Astrocyte of the hippocampus (primary cell): ENCODE results near the gene LRRC26.

Experiments
- DNase-seq: peaks from one replicate; pipeline ENCODE4 v3.0.0; 2011; ENCODE audit warnings: low read depth, low spot score

LRRC26 gene

DNA sequence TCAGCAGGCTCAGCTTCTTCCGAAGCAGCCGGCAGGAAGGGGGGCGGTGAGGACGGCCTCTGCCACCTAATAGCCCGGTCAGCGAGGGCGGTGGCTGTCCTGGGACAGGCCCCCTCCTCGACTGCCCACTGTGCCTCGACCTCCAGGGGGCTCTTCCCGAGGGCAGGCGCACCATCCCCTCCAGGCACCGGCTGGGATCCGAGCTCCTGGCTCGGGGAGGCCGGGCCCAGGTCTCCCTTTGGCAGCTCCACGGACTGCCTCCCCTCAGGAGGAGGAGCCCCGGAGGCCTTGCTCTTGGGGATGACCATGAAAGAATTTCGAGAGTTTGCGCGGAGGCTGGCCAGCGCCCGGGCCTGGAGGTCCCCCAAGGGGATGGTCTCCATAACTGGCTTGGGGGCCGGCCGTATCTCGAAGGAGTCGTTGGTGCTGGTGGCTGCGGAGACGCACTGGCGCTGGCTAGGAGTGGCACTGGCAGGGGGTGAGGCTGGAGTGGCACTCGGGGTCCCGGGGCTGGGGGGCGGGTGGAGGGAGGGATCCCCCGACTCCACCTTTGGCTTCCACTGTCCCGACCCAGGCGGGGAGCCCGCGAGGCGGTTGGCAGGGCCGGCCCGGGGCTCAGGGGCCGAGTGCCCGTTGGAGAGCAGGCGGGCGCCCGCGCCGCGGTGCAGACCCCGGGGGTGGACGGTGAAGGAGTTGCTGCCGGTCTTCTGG is 29.7 kb upstream of the LRRC26 start:
- peak; percentile 52 for DNase-seq

DNA sequence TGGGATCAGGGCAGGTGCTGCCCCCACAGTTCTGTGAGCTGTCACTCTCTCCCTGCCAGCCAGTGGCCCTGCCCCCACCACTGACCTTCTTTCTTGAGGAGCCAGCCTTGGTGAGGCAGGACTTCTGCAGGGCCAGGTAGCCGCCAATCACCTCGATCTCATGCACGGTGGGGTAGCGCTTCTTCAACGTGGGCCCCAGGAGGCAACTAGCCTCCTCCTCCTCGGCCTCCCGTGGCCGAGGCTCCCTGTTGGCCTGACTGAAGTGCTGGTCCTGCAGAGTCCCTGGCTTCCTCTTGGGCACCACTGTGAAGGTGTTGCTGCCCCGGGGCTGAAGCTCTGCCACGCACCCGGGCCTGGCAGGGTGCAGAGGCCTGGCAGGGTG is 29.0 kb upstream of the LRRC26 start:
- DNase-seq, result no peak

DNA sequence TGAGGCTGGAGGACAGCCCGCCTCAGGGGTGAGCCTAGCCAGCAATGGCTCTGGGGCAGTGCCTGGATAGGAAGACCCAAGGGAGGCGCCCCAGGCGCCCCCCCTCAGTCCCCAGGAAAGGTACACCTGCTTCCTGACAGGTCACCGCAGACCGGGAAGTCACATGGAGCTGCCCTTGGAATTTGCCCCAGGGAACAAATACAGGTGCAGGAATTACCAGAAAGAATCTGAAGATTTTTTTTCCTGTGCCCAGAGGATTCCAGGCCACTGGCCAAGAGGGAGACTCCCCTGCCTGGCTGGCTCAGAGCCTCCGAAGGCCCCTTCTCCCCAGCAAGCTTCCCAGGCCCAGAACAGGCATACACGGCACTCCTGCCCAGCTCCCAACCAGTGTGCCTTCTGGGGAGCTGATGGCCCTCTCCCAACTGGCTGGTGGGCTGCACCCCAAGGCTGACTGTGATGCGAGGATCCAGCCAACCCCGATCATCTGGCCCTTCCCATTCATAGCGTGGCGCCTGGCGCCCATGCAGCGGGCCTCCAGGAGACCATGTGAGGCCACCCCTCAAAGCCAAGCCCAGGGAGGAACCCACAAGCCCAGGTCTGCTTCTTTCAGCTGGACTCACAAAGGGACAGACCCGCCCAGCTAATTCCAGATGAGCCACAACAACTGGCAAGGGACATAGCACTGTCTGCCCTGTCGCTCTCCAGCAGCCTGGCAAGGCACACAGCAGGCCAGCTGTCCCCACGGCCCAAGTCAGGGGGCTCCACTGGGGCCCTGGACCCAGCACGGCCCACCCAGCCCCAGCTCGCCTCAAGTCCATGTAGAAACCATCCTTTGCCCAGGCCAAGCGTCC is 28.4 kb upstream of the LRRC26 start:
- DNase-seq, result peak; percentile 43

GRCh38 chr9:137195525-137196220 is 25.8 kb upstream of the LRRC26 start:
- DNase-seq, result no peak

GRCh38 chr9:137194909-137195308 is 25.1 kb upstream of the LRRC26 start:
- DNase-seq, result no peak

GRCh38 chr9:137194388-137194787 is 24.5 kb upstream of the LRRC26 start:
- DNase-seq, result peak; percentile 27

GRCh38 chr9:137193771-137194170 is 23.9 kb upstream of the LRRC26 start:
- DNase-seq, result no peak

DNA sequence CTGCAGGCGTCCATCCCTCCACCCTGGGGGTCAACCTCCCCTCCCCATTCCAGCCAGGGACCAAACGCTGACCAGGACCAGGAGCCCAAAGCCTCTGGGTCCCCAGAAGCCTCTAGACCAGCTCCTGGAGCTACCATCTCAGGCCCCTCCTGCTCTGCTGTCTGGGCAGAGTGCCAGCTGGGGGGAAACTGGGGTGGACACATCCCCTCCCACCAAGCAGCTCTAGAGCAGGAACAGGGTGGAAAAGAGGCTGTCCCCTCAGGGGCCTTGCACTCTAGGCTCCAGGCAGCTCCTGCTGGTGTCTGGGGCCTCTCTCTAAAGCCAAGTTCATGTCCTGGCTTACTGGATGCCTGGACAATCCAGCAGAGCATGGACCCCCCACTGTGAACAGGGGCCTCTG is 23.0 kb upstream of the LRRC26 start:
- no peak for DNase-seq

GRCh38 chr9:137192448-137192780 is 22.6 kb upstream of the LRRC26 start:
- DNase-seq, result no peak

DNA sequence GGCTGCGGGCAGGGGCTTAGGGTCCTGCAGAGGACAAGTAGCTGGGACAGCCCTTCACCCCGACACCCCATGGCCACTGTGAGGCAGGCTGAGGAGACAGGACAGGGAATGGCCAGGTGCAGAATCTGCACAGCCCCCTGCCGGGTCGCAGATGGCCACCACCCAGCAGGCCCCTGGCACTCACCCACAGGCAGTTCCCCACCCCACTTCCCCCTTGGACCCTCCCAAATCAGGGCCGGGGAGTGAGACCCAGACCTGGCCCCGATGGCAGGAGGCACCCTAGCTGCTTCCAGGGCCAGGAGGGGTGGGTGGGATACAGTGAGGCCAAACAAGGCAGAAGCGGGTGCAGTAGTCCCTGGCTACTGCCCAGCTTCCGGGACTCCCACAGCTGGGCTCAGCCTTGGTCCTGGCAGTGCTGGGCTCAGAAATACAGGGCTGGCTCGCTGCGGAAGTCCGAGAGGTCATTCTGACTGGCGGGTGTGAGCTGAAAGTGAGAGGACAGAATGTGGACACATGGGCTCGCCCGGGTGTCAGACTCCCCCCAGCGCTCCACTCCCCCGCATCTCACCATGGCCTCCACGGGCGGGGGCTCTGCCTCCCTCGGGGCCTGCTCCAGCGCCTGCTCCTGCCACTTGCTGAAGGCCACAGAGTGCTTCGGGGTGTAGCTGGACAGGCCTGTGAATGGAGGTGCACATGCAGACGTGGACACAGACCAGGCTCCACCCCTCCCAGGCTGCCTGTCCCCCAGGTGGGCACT is 22.0 kb upstream of the LRRC26 start:
- DNase-seq, result no peak

GRCh38 chr9:137191245-137191644 is 21.4 kb upstream of the LRRC26 start:
- DNase-seq, result no peak

GRCh38 chr9:137190315-137190856 is 20.5 kb upstream of the LRRC26 start:
- DNase-seq, result no peak

DNA sequence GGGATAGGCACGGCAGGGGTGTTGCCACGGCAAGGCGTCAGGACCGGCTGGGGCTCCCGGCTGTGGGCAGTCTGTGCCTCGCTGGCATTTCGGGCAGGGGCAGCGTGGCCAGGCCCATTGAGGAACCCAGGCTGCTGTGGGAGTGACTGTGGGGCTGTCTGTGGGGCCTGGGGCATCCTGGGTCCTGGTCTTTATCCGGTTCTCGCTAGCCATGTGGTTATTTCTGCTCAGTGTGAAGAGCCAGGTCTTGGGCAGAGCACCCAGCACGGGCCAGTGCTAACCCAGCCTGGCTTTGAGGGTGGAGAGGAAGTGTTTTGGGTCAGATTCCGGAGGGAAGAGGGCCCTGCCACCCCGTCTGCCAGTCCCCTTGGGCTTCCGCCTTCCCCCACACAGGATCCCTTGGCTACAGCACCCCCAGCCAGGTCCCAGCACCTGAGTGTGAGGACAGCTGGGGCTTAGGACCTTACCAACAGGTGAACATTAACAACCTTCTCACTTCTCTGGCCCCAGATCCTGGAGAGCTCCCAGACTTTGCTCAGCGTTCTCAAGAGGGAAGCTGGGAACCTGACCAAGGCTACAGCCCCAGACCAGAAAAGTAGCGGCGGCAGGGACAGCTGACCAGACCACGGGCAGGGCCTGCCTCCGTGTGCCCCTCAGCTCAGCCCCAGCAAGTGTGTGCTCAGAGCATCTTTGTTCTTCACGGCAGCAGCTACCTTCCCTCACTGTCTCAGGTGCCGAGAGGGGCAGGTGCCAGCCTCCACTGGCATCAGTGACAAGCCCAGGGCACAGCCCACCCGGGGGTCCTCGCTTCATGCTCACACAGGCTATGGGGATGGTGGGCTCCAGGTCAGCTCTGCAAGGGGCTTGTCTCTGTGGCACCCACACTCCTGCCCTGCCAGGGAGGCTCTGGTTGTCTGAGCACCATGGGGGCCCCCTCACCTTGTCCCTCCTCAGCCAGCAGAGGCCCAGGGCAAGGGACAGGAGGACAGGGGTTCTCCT is 19.7 kb upstream of the LRRC26 start:
- no peak for DNase-seq

DNA sequence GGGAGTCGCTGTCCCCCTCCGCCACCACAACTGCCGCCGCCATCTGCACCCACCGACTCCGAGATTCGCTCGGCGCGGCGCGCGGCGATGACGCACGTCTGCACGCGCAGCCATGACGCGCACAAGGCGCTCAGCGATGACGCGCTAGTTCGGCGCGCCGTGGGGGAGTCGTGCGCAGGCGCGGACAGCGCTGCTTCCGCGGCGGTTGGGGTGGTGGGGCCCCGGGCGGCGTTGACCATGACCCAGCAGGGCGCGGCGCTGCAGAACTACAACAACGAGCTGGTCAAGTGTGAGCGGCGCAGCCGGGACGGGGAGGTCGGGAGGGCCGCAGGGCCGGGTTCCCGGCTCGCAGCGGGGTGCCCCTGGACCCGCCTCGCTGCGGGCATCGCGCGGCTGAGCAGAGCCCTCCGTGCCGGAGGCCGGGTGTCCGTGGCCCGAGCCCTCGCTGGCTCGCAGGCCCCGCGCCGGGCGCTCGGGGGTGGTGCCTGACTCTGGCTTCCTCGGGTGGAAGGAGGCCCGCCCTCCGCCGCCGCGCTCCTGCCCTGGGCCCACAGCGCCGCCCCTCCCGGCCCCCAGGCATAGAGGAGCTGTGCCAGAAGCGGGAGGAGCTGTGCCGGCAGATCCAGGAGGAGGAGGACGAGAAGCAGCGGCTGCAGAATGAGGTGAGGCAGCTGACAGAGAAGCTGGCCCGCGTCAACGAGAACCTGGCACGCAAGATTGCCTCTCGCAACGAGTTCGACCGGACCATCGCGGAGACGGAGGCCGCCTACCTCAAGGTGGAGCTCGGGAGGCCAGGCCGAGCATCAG is 18.8 kb upstream of the LRRC26 start, which contains the start of the genes ANAPC2 and SSNA1:
TSS of gene ANAPC2 (minus strand) at position 71 of the 807 bp plus-strand sequence. CDS start at position 43, 28 bp downstream.
TSS of gene SSNA1 (plus strand) at position 187 of the 807 bp plus-strand sequence. CDS start at position 238, 51 bp downstream.
- peak; percentile 98 for DNase-seq

- no peak for DNase-seq
Observed at GRCh38 chr9:137188086-137188489, 18.2 kb upstream of the LRRC26 start.

- DNase-seq, result no peak
Observed at GRCh38 chr9:137187386-137187785, 17.5 kb upstream of the LRRC26 start.

DNA sequence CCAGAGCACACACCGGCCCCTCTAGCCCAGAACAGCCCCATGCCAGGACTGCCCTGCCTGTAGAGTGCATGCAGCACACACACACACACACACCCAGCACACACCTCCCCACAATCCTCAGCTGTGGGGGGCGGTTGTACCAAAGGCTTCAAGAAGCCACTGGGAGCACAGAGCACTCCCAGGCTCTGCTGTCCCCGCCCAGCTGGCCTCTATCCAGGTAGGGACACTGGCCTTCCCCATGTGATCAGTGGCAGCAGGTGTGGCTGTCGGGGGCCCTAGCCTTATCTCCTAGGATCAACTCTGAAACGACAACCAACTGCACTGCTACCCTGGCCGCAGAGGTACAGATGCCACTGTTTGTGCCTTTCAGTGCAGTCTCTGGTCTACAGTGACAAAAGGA is 16.5 kb upstream of the LRRC26 start:
- DNase-seq, result no peak

- no peak for DNase-seq
Observed at GRCh38 chr9:137185921-137186320, 16.1 kb upstream of the LRRC26 start.
